ENCODE measurements around the gene HMOX1.

HMOX1 gene

DNA sequence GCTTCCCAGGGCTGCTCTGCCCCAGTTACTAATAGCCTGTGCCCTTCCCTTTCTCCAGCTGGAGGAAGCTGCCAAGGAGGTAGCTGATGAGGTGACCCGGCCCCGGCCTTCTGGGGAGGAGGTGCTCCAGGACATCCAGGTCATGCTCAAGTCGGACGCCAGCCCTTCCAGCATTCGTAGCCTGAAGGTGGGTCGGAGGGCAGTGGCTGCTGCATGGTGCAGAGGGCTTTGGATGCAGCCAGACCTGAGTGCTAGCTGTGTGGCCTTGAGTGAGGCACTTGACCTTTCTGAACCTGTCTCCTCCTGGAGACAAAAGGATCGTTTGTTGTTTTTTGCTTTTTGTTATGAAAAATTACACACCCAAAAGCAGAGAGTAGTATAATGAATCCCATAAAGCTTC lies 22.5 kb downstream of the HMOX1 start:
- DNase-seq = no peak
- Histone ChIP-seq H3K4me1 (peaks cover 0 to 18% (median 9%) of the 10 kb centered on the region in 4 donors), H3K9me3 (no peaks in the 10 kb centered on the region), H3K4me3 (no peak overlapping the region), H3K27ac (no peak overlapping the region), H3K36me3 (peaks cover 25 to 59% (median 48%) of the 10 kb centered on the region in 3 donors), H3K27me3 (no peaks in the 10 kb centered on the region)
- TF ChIP-seq CTCF (IDR thresholded peaks at IDR 0.05) = no peak
- intact Hi-C loops (cut with DNase I; ENCODE audit: low total_unique reads) = no loop called here

DNA sequence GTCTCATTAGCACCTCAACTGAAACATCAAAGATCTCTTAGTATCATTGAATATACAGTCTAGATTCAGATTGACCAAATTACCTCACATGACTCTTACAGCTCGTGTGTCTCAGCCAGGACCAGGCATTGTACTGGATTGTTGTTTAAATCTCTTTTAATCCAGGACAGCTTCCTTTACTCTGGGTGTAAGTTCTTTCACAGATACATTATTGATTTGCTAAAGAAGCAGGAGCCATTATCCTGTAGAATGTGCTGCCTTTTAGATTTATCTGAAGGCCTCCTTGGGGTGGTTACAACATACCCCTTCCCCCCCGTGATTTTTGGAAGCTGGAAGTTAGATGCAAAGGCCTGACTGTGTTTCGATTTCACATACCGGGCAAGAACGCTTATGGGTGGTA lies 23.3 kb downstream of the HMOX1 start:
- intact Hi-C loops (cut with DNase I; ENCODE audit: low total_unique reads) = no loop called here
- peaks cover 31 to 68% (median 56%) of the 10 kb centered on the region in 3 donors for H3K36me3 ChIP-seq
- H3K9me3 ChIP-seq = no peaks in the 10 kb centered on the region
- H3K4me3 ChIP-seq = no peak overlapping the region
- H3K27me3 ChIP-seq = no peaks in the 10 kb centered on the region
- no peak for DNase-seq
- H3K27ac ChIP-seq = no peak overlapping the region
- peaks cover 0 to 16% (median 9%) of the 10 kb centered on the region in 4 donors for H3K4me1 ChIP-seq
- no peak for TF ChIP-seq CTCF (IDR thresholded peaks at IDR 0.05)

DNA sequence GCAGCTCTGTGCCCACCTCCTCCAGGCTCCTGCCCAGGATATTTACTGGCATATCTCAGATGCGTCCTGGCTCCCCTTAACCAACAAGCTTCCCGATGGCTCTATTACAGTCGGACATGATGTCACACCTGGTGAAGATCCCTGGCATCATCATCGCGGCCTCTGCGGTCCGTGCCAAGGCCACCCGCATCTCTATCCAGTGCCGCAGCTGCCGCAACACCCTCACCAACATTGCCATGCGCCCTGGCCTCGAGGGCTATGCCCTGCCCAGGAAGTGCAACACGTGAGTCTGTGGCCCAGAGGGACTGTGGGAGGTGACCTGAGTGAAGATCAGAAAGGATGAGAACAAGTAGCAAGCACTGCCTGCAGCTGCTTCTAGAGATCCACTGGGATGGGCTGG lies 25.5 kb downstream of the HMOX1 start:
- TF ChIP-seq CTCF (IDR thresholded peaks at IDR 0.05) = no peak
- intact Hi-C loops (cut with DNase I; ENCODE audit: low total_unique reads) = no loop called here
- Histone ChIP-seq H3K4me3 (no peak overlapping the region), H3K9me3 (no peaks in the 10 kb centered on the region), H3K27ac (no peak overlapping the region), H3K27me3 (no peaks in the 10 kb centered on the region), H3K36me3 (peaks cover 50 to 90% (median 76%) of the 10 kb centered on the region in 3 donors), H3K4me1 (peaks cover 0 to under 1% (median 0%) of the 10 kb centered on the region in 4 donors)
- DNase-seq = no peak

DNA sequence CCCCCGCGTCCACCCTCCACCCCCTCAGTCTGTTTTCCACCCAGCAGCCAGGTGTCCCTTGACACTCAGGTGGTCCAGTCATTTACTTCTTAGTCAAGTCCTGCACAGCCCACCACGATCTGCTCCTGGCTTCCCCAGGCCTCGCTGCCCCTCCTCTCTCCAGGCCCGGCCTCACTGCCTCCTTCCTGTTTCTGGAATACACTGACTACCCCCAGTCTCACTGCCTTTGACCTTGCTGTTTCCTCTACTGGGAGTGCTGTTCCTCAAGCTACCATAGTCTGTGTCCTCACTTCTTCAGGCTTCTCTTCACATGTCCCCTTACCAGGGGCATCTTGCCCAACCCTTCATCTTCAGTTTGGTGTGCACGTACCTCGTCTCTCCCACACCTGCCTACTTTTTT lies 26.5 kb downstream of the HMOX1 start:
- intact Hi-C loops (cut with DNase I; ENCODE audit: low total_unique reads) = no loop called here
- H3K27ac ChIP-seq = no peak overlapping the region
- no peak for DNase-seq
- H3K36me3 ChIP-seq = peaks cover 54 to 99% (median 85%) of the 10 kb centered on the region in 3 donors
- H3K4me1 ChIP-seq = no peaks in the 10 kb centered on the region
- no peak for TF ChIP-seq CTCF (IDR thresholded peaks at IDR 0.05)
- H3K27me3 ChIP-seq = no peaks in the 10 kb centered on the region
- no peak overlapping the region for H3K4me3 ChIP-seq
- no peaks in the 10 kb centered on the region for H3K9me3 ChIP-seq

DNA sequence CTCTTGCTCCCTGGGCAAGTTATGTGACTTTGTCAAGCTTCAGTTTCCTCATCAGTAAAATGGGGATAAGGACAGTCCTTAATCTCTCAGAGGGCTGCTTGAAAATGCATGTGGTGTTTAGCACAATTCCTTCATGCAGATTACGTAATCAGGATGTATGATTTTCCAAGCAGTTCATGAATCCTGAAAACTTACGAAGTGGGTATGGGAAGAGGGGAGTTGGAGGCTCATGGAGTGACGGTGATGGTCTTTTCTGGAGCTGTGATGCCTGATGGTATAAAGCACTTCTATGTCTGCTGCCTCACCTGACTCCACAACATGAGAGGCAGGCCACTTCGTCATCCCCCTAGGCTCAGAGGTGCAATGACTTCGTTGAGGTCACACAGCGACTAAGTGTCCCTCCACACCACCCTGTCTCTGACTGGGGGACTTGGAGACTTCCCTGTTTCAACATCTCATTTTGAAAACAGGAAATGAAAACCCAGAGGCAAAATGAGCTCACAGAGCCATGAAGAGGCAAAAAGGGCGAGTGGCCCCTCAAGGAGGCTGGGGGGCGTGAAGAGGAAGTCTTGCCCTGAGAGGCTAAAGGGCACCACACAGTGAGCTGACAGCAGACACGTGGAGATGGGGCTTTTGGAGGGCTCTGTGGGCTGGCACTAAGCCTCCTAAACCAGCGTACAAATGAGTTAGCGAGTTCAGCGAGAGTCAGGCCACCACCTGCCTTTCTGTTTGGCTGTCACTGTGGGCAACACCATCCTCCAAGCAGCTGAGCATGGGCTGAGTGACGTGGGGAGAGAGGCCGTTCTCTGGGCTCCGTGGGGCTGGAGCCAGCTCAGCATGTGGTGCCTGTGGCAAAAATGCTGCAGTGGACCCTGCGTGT lies 29.1 kb downstream of the HMOX1 start:
- DNase-seq = no peak
- Histone ChIP-seq H3K9me3 (no peaks in the 10 kb centered on the region), H3K4me3 (no peak overlapping the region), H3K4me1 (no peaks in the 10 kb centered on the region), H3K27me3 (no peaks in the 10 kb centered on the region), H3K36me3 (peaks cover 56 to 100% (median 90%) of the 10 kb centered on the region in 3 donors), H3K27ac (no peak overlapping the region)
- TF ChIP-seq CTCF (IDR thresholded peaks at IDR 0.05) = no peak
- intact Hi-C loops (cut with DNase I; ENCODE audit: low total_unique reads) = loop anchor here (10.0 kb wide), 1 partner anchor 65 kb away; no protein-coding TSS in a partner anchor
